ENCODE results near the gene RELN. TPM values are rescaled to one million over a fixed set of nuclear protein-coding genes. Genes with fewer than 3 reads are reported as not detected.
A peak's percentile ranks its signal among the peaks of the same experiment; 100 is the strongest.

The RELN gene
- total RNA-seq, 2 donors from 2014 or later, result 2.6 to 3.0 TPM

GRCh38 chr7:103813970-103814369 is 175.5 kb downstream of the RELN start:
- no peaks in the 10 kb centered on the region for H3K9me3 ChIP-seq
- no peak overlapping the region for H3K4me3 ChIP-seq
- no peak for TF ChIP-seq POLR2AphosphoS5 (IDR thresholded peaks at IDR 0.05)
- no peak for TF ChIP-seq CTCF (IDR thresholded peaks at IDR 0.05)
- TF ChIP-seq POLR2A (IDR thresholded peaks at IDR 0.05), result no peak
- H3K36me3 ChIP-seq, result no peaks in the 10 kb centered on the region
- intact Hi-C loops (cut with DNase I), result no loop called here
- 97% methylated on average over 2 of the region's 2 CpGs for WGBS
- H3K4me1 ChIP-seq (replicated peaks), result no peaks in the 10 kb centered on the region
- no peak for DNase-seq (ENCODE audit: low spot score)
- no peak overlapping the region for H3K27ac ChIP-seq
- H3K27me3 ChIP-seq (replicated peaks; ENCODE audit: insufficient read depth), result no peaks in the 10 kb centered on the region

- TF ChIP-seq POLR2AphosphoS5 (IDR thresholded peaks at IDR 0.05) (peak; percentile 58), CTCF (IDR thresholded peaks at IDR 0.05) (no peak)
- no peak overlapping the region for H3K4me3 ChIP-seq
- intact Hi-C loops (cut with DNase I), result no loop called here
- DNase-seq (ENCODE audit: low spot score), result peak; percentile 5
- H3K9me3 ChIP-seq, result no peaks in the 10 kb centered on the region
- H3K36me3 ChIP-seq, result no peaks in the 10 kb centered on the region
- no peak overlapping the region for H3K27ac ChIP-seq
- H3K4me1 ChIP-seq (replicated peaks), result no peaks in the 10 kb centered on the region
- WGBS, result 26% methylated on average over 2 of the region's 2 CpGs
- no peaks in the 10 kb centered on the region for H3K27me3 ChIP-seq (replicated peaks; ENCODE audit: insufficient read depth)
Observed at GRCh38 chr7:103811997-103812396, 177.5 kb downstream of the RELN start.

GRCh38 chr7:103811290-103811689 is 178.2 kb downstream of the RELN start:
- Histone ChIP-seq H3K4me1 (replicated peaks) (no peaks in the 10 kb centered on the region), H3K9me3 (no peaks in the 10 kb centered on the region), H3K27me3 (replicated peaks; ENCODE audit: insufficient read depth) (no peaks in the 10 kb centered on the region), H3K36me3 (no peaks in the 10 kb centered on the region), H3K27ac (no peak overlapping the region), H3K4me3 (no peak overlapping the region)
- intact Hi-C loops (cut with DNase I), result no loop called here
- TF ChIP-seq POLR2A (IDR thresholded peaks at IDR 0.05) (no peak), CTCF (IDR thresholded peaks at IDR 0.05) (no peak), POLR2AphosphoS5 (IDR thresholded peaks at IDR 0.05) (no peak)
- DNase-seq (ENCODE audit: low spot score), result no peak
- WGBS, result 36% methylated on average over 5 of the region's 5 CpGs

- H3K4me1 ChIP-seq (replicated peaks), result no peaks in the 10 kb centered on the region
- TF ChIP-seq POLR2A (IDR thresholded peaks at IDR 0.05) (no peak), CTCF (IDR thresholded peaks at IDR 0.05) (no peak), POLR2AphosphoS5 (IDR thresholded peaks at IDR 0.05) (no peak)
- DNase-seq (ENCODE audit: low spot score), result no peak
- WGBS, result 59% methylated on average over 11 of the region's 11 CpGs
- H3K27me3 ChIP-seq (replicated peaks; ENCODE audit: insufficient read depth), result no peaks in the 10 kb centered on the region
- no peaks in the 10 kb centered on the region for H3K9me3 ChIP-seq
- intact Hi-C loops (cut with DNase I), result no loop called here
- H3K4me3 ChIP-seq, result no peak overlapping the region
- H3K36me3 ChIP-seq, result no peaks in the 10 kb centered on the region
- H3K27ac ChIP-seq, result no peak overlapping the region
Observed at GRCh38 chr7:103810112-103810744, 179.2 kb downstream of the RELN start.

- 59% methylated on average over 6 of the region's 6 CpGs for WGBS
- no peak for DNase-seq (ENCODE audit: low spot score)
- no peak overlapping the region for H3K27ac ChIP-seq
- H3K4me3 ChIP-seq, result no peak overlapping the region
- H3K27me3 ChIP-seq (replicated peaks; ENCODE audit: insufficient read depth), result no peaks in the 10 kb centered on the region
- no peak for TF ChIP-seq POLR2A (IDR thresholded peaks at IDR 0.05)
- no peak for TF ChIP-seq CTCF (IDR thresholded peaks at IDR 0.05)
- no peak for TF ChIP-seq POLR2AphosphoS5 (IDR thresholded peaks at IDR 0.05)
- no peaks in the 10 kb centered on the region for H3K4me1 ChIP-seq (replicated peaks)
- intact Hi-C loops (cut with DNase I), result no loop called here
- H3K9me3 ChIP-seq, result no peaks in the 10 kb centered on the region
- no peaks in the 10 kb centered on the region for H3K36me3 ChIP-seq
Observed at GRCh38 chr7:103809229-103809994, 180.0 kb downstream of the RELN start.
